SK-N-SH (cell line): ENCODE measurements around the gene SMARCD3. TPM values are rescaled to one million over a fixed set of nuclear protein-coding genes. Genes with fewer than 3 reads are reported as not detected.

Experiments used
- CHD2 ChIP-seq: fragments of 150-350 bp; IDR thresholded peaks from 2 replicates; pipeline ENCODE4 v1.6.1; 2018; ENCODE audit warnings: low read length; ENCODE audit not compliant: partially characterized antibody
- EP300 ChIP-seq, 2 experiments: IDR thresholded peaks; 2 replicates each; pipeline versions ENCODE4 v1.4.0 to v1.6.1; 2012; ENCODE audit warnings: borderline replicate concordance in 1 of 2, low read depth in 1 of 2, low read length in 1 of 2
- FOSL2 ChIP-seq: IDR thresholded peaks from 2 replicates; pipeline ENCODE4 v1.4.0; 2012; ENCODE audit warnings: low read depth, mild to moderate bottlenecking, moderate library complexity, borderline replicate concordance
- FOXM1 ChIP-seq: IDR thresholded peaks from 2 replicates; pipeline ENCODE4 v1.4.0; 2012; ENCODE audit warnings: low read depth, mild to moderate bottlenecking
- GABPA ChIP-seq: IDR thresholded peaks from 2 replicates; pipeline ENCODE4 v1.4.0; 2012; ENCODE audit warnings: low read depth, mild to moderate bottlenecking
- IRF3 ChIP-seq: fragments of 150-350 bp; IDR thresholded peaks from 2 replicates; pipeline ENCODE4 v1.6.1; 2016; ENCODE audit warnings: mild to moderate bottlenecking, low read depth, low read length
- JUND ChIP-seq: IDR thresholded peaks from 2 replicates; pipeline ENCODE4 v1.4.0; 2012
- MAX ChIP-seq: IDR thresholded peaks from 2 replicates; pipeline ENCODE4 v1.4.0; 2012; ENCODE audit warnings: low read depth
- NFIC ChIP-seq: IDR thresholded peaks from 2 replicates; pipeline ENCODE4 v1.4.0; 2012; ENCODE audit warnings: borderline replicate concordance
- NRF1 ChIP-seq: IDR thresholded peaks from 2 replicates; pipeline ENCODE4 v1.6.1; 2012; ENCODE audit warnings: low read depth, mild to moderate bottlenecking, low read length
- POLR2AphosphoS5 ChIP-seq: IDR thresholded peaks from 2 replicates; pipeline ENCODE4 v1.6.1; 2012; ENCODE audit warnings: low read depth, low read length
- REST ChIP-seq: IDR thresholded peaks from 2 replicates; pipeline ENCODE4 v1.6.1; 2012; ENCODE audit warnings: mild to moderate bottlenecking, low read depth, low read length, moderate library complexity
- RFX5 ChIP-seq: IDR thresholded peaks from 2 replicates; pipeline ENCODE4 v1.6.1; 2012; ENCODE audit warnings: mild to moderate bottlenecking, improper control_type of control experiment, low read length
- RXRA ChIP-seq: IDR thresholded peaks from 2 replicates; pipeline ENCODE4 v1.4.0; 2012; ENCODE audit warnings: low read depth, mild to moderate bottlenecking, borderline replicate concordance
- SMC3 ChIP-seq: IDR thresholded peaks from 2 replicates; pipeline ENCODE4 v1.6.1; 2012; ENCODE audit warnings: low read depth, low read length, improper control_type of control experiment
- TAF1 ChIP-seq: IDR thresholded peaks from 2 replicates; pipeline ENCODE4 v1.6.1; 2012; ENCODE audit warnings: low read depth, mild to moderate bottlenecking, low read length, moderate library complexity, borderline replicate concordance
- USF1 ChIP-seq: IDR thresholded peaks from 2 replicates; pipeline ENCODE4 v1.4.0; 2012; ENCODE audit warnings: low read depth, borderline replicate concordance
- USF2 ChIP-seq: fragments of 150-350 bp; IDR thresholded peaks from 2 replicates; pipeline ENCODE4 v1.6.1; 2017; ENCODE audit warnings: antibody characterized with exemption, low read length, low read depth, borderline replicate concordance
- YY1 ChIP-seq: IDR thresholded peaks from 2 replicates; pipeline ENCODE4 v1.4.0; 2012; ENCODE audit warnings: low read depth, mild to moderate bottlenecking
- polyA plus RNA-seq, 3 experiments: library from polyadenylated mRNA; depleted of rRNA; stranded (reverse); fragments of >200 nt; gene quantifications; 2 replicates each; pipeline ENCODE4 v1.2.3, GENCODE V29; 2012

SMARCD3 gene
- polyA plus RNA-seq, 1 of the 3 experiments (the other 2 are of a cell fraction), result 62.8 TPM

- TF ChIP-seq EP300 (IDR thresholded peaks at IDR 0.05; ENCODE audit: borderline replicate concordance in 1 of 2, low read depth in 1 of 2, low read length in 1 of 2), result no peak
- TF ChIP-seq JUND, result no peak
- peak; percentile 97 for TF ChIP-seq CHD2
- TF ChIP-seq MAX, result peak; percentile 87
- peak; percentile 86 for TF ChIP-seq POLR2AphosphoS5
- TF ChIP-seq YY1, result peak; percentile 66; the same call in 1 of the 2 replicates
- TF ChIP-seq REST, result no peak
- no peak for TF ChIP-seq FOSL2
- no peak for TF ChIP-seq NFIC
- TF ChIP-seq RFX5, result no peak
- TF ChIP-seq RXRA, result no peak
- TF ChIP-seq FOXM1, result no peak
- no peak for TF ChIP-seq USF2
- TF ChIP-seq TAF1, result peak; percentile 58; the same call in 1 of the 2 replicates
- TF ChIP-seq SMC3, result no peak
- peak; percentile 51; the same call in 1 of the 2 replicates for TF ChIP-seq GABPA
- TF ChIP-seq USF1, result no peak
- no peak for TF ChIP-seq IRF3
- TF ChIP-seq NRF1, result no peak
Observed at GRCh38 chr7:151226875-151227782, 21.4 kb downstream of the SMARCD3 start, which contains the start of gene ABCF2 (continued).
